Astrocyte of the spinal cord (primary cell): Measurements from ENCODE around the gene FIGNL1.

Source experiments
- DNase-seq: peaks from one replicate; pipeline ENCODE4 v3.0.0; 2011; ENCODE audit warnings: low read depth, low spot score
- H3K4me3 ChIP-seq: 2 replicates; pipeline ENCODE4 v1.5.1; 2011; ENCODE audit warnings: low read depth, mild to moderate bottlenecking, low read length, moderate library complexity
- in situ Hi-C: cut with HindIII; loops from 2 replicates; pipeline ENCODE4 v1.10.0; 2017; ENCODE audit warnings: low sequenced_read_pairs
- TF ChIP-seq, protein P1 (sequence below): IDR thresholded peaks from 2 replicates; pipeline ENCODE4 v1.5.1; 2012; ENCODE audit warnings: low read depth, mild to moderate bottlenecking, low read length, inconsistent platforms

The FIGNL1 gene

GRCh38 chr7:50449881-50450589 is at the start of gene FIGNL1:
FIGNL1 (minus strand) TSS chr7:50450350; CDS start chr7:50447287, 3,063 bp downstream.
- DNase-seq = peak; percentile 87
- in situ Hi-C loops = no loop called here
- H3K4me3 ChIP-seq = peak within 1 kb of the TSS; percentile 65
- TF ChIP-seq, protein P1, sequence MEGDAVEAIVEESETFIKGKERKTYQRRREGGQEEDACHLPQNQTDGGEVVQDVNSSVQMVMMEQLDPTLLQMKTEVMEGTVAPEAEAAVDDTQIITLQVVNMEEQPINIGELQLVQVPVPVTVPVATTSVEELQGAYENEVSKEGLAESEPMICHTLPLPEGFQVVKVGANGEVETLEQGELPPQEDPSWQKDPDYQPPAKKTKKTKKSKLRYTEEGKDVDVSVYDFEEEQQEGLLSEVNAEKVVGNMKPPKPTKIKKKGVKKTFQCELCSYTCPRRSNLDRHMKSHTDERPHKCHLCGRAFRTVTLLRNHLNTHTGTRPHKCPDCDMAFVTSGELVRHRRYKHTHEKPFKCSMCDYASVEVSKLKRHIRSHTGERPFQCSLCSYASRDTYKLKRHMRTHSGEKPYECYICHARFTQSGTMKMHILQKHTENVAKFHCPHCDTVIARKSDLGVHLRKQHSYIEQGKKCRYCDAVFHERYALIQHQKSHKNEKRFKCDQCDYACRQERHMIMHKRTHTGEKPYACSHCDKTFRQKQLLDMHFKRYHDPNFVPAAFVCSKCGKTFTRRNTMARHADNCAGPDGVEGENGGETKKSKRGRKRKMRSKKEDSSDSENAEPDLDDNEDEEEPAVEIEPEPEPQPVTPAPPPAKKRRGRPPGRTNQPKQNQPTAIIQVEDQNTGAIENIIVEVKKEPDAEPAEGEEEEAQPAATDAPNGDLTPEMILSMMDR = no peak

DNA sequence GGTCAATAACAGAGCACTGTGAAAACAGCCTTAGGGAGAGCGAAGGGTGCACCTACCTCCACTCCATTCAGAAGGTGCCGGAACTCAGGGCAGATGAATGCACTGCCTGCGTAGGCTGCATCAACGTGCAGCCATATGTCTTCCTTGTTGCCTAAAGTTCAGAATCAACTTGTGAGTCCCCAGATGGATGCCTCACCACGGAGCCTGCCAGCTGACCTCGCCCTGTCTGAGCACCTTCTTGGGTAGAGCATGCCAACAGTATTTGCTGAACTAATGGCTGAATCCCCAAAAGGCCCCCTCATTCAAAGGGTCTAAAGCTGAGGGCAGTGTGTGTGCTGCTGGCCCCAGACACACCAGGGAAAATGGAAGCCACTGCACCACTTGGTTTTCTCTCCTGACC is 48.9 kb upstream of the FIGNL1 start:
- in situ Hi-C loops = no loop called here
- no peak for DNase-seq
- TF ChIP-seq, protein P1 = no peak
- no peak overlapping the region for H3K4me3 ChIP-seq

GRCh38 chr7:50497968-50498367 is 47.8 kb upstream of the FIGNL1 start:
- H3K4me3 ChIP-seq = no peak overlapping the region
- DNase-seq = no peak
- in situ Hi-C loops = no loop called here
- TF ChIP-seq, protein P1 = no peak

DNA sequence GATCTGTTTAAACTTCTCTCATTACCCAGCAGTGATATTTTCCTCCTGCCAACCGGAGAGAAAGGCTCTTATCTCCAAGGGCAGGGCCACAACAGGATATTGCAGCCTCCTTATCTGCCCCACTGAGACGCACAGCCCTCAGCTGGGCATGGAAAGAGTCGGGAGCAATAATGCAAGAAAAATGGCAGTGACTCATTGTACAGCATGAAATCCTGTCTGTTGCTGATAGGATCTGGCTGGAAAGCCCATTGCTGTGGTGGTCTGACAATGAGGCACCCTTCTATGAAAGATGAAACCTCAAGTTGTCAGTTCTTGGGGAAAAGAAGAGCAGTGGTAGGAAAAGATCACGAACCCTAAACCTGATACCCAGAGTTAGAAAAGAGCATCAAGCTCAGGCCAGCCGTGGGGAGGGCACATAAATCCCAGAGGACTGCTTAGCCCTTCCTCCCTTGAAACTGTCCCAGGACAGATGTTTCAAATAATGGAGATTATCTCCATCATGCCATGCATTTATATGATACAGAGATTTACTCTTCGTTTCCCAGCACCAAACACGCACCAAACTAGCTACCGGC is 47.0 kb upstream of the FIGNL1 start:
- in situ Hi-C loops = no loop called here
- no peak overlapping the region for H3K4me3 ChIP-seq
- peak; percentile 60 for DNase-seq
- TF ChIP-seq, protein P1 = no peak

DNA sequence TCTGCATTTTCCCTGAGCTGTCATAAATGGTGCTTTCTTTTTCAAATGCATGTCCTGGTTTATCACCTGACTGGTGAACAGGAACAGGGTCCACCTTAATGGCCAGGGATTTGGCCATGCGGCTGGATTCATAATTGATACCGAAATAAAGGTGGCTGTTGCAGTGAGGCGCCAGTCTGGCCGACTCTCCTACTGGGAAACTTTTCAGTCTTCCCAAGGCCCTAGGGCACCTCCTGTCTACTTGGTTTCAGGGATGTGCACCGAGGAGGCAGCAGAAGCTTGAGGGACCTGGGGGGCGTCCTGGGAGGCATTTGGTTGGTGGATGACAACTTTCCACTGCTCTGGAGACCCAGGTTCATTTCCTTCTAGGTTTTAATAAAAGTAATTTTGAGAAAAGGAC is 46.4 kb upstream of the FIGNL1 start:
- in situ Hi-C loops = no loop called here
- no peak for DNase-seq
- H3K4me3 ChIP-seq = no peak overlapping the region
- TF ChIP-seq, protein P1 = no peak

DNA sequence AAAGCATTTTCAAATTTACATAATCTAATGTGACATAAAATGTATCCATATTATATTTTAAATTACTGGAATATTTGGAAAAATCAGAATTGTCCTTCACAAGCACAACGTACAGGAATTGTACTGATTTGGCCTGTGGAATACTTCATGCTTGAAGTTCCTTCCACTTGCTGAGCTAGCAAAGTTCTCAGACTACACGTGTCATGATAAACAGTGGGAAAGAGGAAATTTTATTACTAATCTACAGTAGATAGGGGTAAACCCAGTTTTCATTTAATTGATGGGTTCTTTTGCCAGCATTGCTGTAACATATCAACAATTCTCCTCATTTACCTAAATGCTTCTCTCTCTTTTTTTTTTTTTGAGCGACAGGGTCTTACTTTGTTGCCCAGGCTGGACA is 45.6 kb upstream of the FIGNL1 start:
- in situ Hi-C loops = no loop called here
- TF ChIP-seq, protein P1 = no peak
- no peak for DNase-seq
- no peak overlapping the region for H3K4me3 ChIP-seq
